ENCODE data around the gene UBE2U.

The UBE2U gene

GRCh38 chr1:64295561-64295960, 92.1 kb downstream of the UBE2U start:
- Mint-ChIP-seq H3K27me3 (peaks cover 47 to 69% of the 10 kb centered on the region in 2 donors), H3K27ac (no peak overlapping the region), H3K36me3 (ENCODE audit: insufficient read depth) (no peaks in the 10 kb centered on the region), H3K4me3 (no peak overlapping the region), H3K4me1 (ENCODE audit: low read depth in 2 of 2) (no peaks in the 10 kb centered on the region), H3K9me3 (peaks cover 0 to 8% of the 10 kb centered on the region in 2 donors)
- DNase-seq, result no peak
- no peak for ATAC-seq (replicated peaks)

GRCh38 chr1:64296459-64296858, 93.0 kb downstream of the UBE2U start:
- Mint-ChIP-seq H3K4me1 (ENCODE audit: low read depth in 2 of 2) (no peaks in the 10 kb centered on the region), H3K4me3 (no peak overlapping the region), H3K27me3 (peaks cover 45 to 60% of the 10 kb centered on the region in 2 donors), H3K27ac (no peak overlapping the region), H3K36me3 (ENCODE audit: insufficient read depth) (no peaks in the 10 kb centered on the region), H3K9me3 (peaks cover 0 to 8% of the 10 kb centered on the region in 2 donors)
- DNase-seq (no peak), ATAC-seq (replicated peaks) (no peak)

- no peak overlapping the region for H3K4me3 Mint-ChIP-seq
- DNase-seq, result no peak
- H3K36me3 Mint-ChIP-seq (ENCODE audit: insufficient read depth), result no peaks in the 10 kb centered on the region
- peaks cover 23 to 29% of the 10 kb centered on the region in 2 donors for H3K27me3 Mint-ChIP-seq
- no peak overlapping the region for H3K27ac Mint-ChIP-seq
- peaks cover 0 to 4% of the 10 kb centered on the region in 2 donors for H3K9me3 Mint-ChIP-seq
- H3K4me1 Mint-ChIP-seq (ENCODE audit: low read depth in 2 of 2), result no peaks in the 10 kb centered on the region
- no peak for ATAC-seq (replicated peaks)
Observed at GRCh38 chr1:64302194-64302593, 98.8 kb downstream of the UBE2U start.

- Mint-ChIP-seq H3K4me1 (ENCODE audit: low read depth in 2 of 2) (no peaks in the 10 kb centered on the region), H3K27me3 (peaks cover 19 to 23% of the 10 kb centered on the region in 2 donors), H3K4me3 (no peak overlapping the region), H3K27ac (no peak overlapping the region), H3K36me3 (ENCODE audit: insufficient read depth) (no peaks in the 10 kb centered on the region), H3K9me3 (no peaks in the 10 kb centered on the region)
- no peak for ATAC-seq (replicated peaks)
- no peak for DNase-seq
Observed at GRCh38 chr1:64302971-64303370, 99.5 kb downstream of the UBE2U start.

- no peaks in the 10 kb centered on the region for H3K4me1 Mint-ChIP-seq (ENCODE audit: low read depth in 2 of 2)
- no peak overlapping the region for H3K27ac Mint-ChIP-seq
- peaks cover 15 to 24% of the 10 kb centered on the region in 2 donors for H3K27me3 Mint-ChIP-seq
- DNase-seq (no peak), ATAC-seq (replicated peaks) (no peak)
- H3K36me3 Mint-ChIP-seq (ENCODE audit: insufficient read depth), result no peaks in the 10 kb centered on the region
- no peaks in the 10 kb centered on the region for H3K9me3 Mint-ChIP-seq
- H3K4me3 Mint-ChIP-seq, result no peak overlapping the region
Observed at GRCh38 chr1:64304823-64305222, 101.4 kb downstream of the UBE2U start.

GRCh38 chr1:64308866-64309265, 105.4 kb downstream of the UBE2U start:
- no peak for DNase-seq
- no peak overlapping the region for H3K27ac Mint-ChIP-seq
- H3K9me3 Mint-ChIP-seq, result no peaks in the 10 kb centered on the region
- no peak for ATAC-seq (replicated peaks)
- H3K27me3 Mint-ChIP-seq, result peaks cover 10 to 18% of the 10 kb centered on the region in 2 donors
- H3K36me3 Mint-ChIP-seq (ENCODE audit: insufficient read depth), result no peaks in the 10 kb centered on the region
- H3K4me1 Mint-ChIP-seq (ENCODE audit: low read depth in 2 of 2), result no peaks in the 10 kb centered on the region
- no peak overlapping the region for H3K4me3 Mint-ChIP-seq

- no peak overlapping the region for H3K27ac Mint-ChIP-seq
- ATAC-seq (replicated peaks) (no peak), DNase-seq (no peak)
- H3K9me3 Mint-ChIP-seq, result no peaks in the 10 kb centered on the region
- peaks cover 10 to 18% of the 10 kb centered on the region in 2 donors for H3K27me3 Mint-ChIP-seq
- H3K4me1 Mint-ChIP-seq (ENCODE audit: low read depth in 2 of 2), result no peaks in the 10 kb centered on the region
- no peaks in the 10 kb centered on the region for H3K36me3 Mint-ChIP-seq (ENCODE audit: insufficient read depth)
- no peak overlapping the region for H3K4me3 Mint-ChIP-seq
Observed at GRCh38 chr1:64309431-64309831, 106.0 kb downstream of the UBE2U start.

GRCh38 chr1:64310760-64311159, 107.3 kb downstream of the UBE2U start:
- no peaks in the 10 kb centered on the region for H3K36me3 Mint-ChIP-seq (ENCODE audit: insufficient read depth)
- H3K4me1 Mint-ChIP-seq (ENCODE audit: low read depth in 2 of 2), result no peaks in the 10 kb centered on the region
- ATAC-seq (replicated peaks) (no peak), DNase-seq (no peak)
- no peak overlapping the region for H3K27ac Mint-ChIP-seq
- no peak overlapping the region for H3K4me3 Mint-ChIP-seq
- H3K9me3 Mint-ChIP-seq, result no peaks in the 10 kb centered on the region
- H3K27me3 Mint-ChIP-seq, result peaks cover 6 to 18% of the 10 kb centered on the region in 2 donors

GRCh38 chr1:64312431-64312830, 109.0 kb downstream of the UBE2U start:
- no peaks in the 10 kb centered on the region for H3K4me1 Mint-ChIP-seq (ENCODE audit: low read depth in 2 of 2)
- peaks cover 5 to 18% of the 10 kb centered on the region in 2 donors for H3K27me3 Mint-ChIP-seq
- ATAC-seq (replicated peaks) (no peak), DNase-seq (no peak)
- H3K36me3 Mint-ChIP-seq (ENCODE audit: insufficient read depth), result no peaks in the 10 kb centered on the region
- H3K27ac Mint-ChIP-seq, result no peak overlapping the region
- no peaks in the 10 kb centered on the region for H3K9me3 Mint-ChIP-seq
- no peak overlapping the region for H3K4me3 Mint-ChIP-seq

GRCh38 chr1:64315402-64315801, 112.0 kb downstream of the UBE2U start:
- Mint-ChIP-seq H3K4me1 (ENCODE audit: low read depth in 2 of 2) (no peaks in the 10 kb centered on the region), H3K4me3 (no peak overlapping the region), H3K9me3 (no peaks in the 10 kb centered on the region), H3K27ac (no peak overlapping the region), H3K27me3 (no peaks in the 10 kb centered on the region), H3K36me3 (ENCODE audit: insufficient read depth) (no peaks in the 10 kb centered on the region)
- DNase-seq (no peak), ATAC-seq (replicated peaks) (no peak)
